SKM-1 treated with dmso at 0.1 percent for 144 hours (cell line): Measurements from ENCODE around the gene TMEM154.

ENCODE experiments used
- DNase-seq: peaks from one replicate; lab custom pipeline; 2025; ENCODE audit not compliant: unreplicated experiment; lab: John Stamatoyannopoulos, UW

The TMEM154 gene

DNA sequence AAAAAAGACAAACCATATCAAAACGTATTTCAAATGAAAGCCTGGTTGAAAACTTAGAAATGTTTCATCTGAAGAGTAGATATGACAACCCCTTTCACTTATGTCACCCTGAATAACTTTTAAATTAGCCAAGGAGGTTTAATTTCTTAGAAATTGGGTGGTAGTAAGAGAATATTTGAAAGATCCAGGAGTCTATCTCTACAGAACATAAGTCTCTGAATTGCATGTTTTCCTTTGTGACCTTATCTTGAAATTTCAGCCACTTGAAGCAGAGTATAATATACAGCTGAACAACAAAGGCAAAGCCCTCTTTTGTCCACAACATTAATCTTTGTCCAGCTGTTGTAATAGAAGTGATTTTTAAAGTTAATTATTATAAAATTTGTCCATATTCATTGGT is 49.5 kb downstream of the TMEM154 start:
- no peak for DNase-seq

DNA sequence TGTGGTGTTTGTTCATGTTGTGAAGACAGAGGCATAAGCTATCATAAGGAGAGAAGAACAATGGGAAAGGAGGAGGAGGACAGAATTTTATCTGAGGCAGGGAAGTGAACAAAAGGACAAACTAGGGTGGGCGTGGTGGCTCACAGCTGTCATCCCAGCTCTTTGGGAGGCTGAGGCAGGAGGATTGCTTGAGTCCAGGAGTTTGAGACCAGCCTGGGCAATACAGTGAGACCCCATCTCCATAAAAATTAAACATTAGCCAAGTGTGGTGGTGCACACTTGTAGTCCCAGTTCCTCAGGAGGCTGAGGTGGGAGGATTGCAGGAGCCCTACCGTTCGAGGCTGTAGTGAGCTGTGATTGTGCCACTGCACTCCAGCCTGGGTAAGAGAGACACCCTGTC is 49.9 kb downstream of the TMEM154 start:
- no peak for DNase-seq

DNA sequence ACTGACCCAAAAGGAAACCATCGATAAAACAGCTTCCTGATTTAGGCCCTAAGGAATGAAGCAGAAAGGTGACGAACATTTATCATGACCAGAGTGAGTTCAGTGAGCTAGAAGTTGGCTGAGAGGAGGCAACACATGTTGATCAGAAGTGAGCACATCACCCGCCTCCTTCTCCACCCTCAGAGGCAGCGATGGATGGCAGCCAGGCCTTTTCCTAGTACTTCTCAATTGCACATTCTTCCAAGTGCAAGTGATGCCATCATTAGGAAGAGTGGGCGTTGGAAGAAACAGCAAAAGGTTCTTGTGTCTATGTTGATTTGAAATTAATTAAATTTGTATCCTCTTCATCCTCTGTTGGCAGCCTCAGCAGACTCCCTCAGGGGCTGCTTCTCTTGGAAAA is 51.7 kb downstream of the TMEM154 start:
- no peak for DNase-seq

DNA sequence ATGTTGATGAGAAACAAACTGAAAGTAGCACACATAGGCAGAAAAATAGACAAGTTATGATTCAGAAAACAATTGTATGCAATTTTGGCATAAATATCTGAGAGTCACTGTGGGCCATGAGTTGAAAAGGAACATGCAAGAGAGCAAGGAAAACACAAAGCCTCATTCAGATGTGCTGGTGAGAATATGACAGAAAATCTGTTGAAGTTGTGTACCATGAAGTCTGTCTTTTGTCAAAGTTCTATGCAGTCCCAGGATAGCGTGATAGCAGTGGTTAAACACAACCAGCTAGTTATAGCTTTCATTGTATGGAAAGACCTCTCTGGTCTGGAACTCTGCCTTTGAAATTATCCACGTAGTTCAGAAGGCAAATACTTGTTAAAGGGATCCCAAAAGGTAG is 53.0 kb downstream of the TMEM154 start:
- DNase-seq: no peak

DNA sequence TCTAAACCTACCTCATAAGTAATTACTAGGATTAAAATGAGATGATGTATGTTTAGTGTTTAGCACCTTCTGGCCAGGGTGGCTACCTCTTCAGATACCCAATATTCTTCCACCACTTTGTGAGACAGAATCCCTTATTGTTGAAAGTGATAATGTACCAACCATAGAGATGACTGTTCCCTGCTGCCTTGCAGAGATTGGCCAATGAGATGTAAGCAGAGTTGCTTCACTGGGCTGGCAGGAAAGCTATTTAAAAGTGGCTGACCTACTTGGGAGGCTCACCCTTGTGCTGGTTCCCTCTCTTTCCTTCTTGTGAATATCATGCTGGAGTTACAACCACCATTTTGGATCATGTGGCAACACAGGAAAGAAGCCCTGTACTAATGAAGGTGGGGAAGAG is 58.9 kb downstream of the TMEM154 start:
- DNase-seq: no peak

DNA sequence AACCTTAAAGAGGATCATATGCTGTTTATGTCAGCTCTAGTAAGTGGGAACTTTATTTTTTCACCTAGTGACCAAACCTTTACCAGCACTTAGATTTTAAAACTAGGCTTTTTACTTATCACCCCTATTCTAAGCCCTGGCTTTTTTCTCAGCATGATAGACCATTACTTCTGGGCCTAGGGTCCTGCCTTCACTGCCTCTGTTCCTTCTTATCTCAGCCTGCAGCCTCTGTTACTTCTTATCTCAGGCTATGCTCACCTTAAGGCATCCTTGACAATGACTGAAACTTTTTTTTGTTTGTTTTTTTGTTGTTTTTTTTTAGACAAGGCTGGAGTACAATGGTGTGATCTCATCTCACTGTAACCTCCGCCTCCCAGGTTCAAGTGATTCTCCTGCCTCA is 59.6 kb downstream of the TMEM154 start:
- no peak for DNase-seq

DNA sequence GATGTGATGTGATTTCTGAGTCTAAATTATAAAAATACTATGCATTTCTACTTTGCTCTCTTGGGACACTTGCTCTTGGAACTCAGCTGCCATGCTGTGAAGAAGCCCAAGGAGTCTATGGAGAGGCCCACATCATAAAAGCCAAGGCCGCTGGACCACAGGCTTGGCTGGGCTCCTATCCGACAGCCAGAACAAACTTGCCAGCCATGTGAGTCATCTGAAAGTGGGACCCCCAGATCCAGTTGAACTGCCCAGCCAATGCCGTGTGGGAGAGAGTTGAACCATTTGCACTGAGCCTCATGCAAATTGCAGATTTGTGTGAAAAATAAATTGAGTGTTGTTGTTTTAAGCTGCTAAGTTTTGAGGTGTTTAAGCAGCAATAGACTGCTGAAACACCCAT is 60.2 kb downstream of the TMEM154 start:
- DNase-seq: no peak

DNA sequence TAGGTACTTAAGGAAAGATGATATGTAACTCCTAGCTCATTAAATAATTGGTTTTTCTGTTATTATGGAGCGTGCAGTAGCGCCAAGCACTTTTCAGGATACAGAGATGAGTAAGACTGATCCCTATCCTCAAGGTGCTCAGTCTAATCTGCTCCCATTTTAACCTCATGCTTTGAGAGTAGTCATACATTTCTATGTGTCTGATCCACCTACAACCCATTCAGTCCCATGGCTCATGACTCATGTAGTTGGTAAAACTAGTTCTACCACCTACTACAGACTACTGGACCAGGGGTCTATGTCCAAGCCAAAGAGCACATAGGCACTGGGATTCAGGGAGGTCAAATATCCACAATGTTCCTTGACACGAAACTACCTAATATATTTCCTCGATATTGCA is 60.8 kb downstream of the TMEM154 start:
- DNase-seq: no peak

DNA sequence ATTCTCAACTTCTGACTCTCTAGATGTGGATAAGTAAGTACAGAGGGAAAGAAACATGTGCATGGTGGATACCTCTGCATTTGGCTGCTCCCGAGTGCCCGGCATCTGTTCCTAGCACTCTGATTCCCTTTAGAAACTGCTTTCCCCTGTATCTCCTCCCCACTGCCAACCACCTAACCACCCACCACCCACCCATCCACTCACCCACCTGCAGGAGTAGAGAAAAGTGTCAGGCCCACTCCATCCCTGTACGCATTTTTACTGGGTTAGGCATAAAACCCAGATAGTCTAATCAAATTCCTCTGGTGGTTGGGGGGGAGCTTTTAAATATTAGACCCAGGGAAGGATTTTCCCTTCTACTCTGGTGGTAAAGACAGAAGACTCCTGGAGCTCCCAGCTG is 63.0 kb downstream of the TMEM154 start:
- DNase-seq: no peak

DNA sequence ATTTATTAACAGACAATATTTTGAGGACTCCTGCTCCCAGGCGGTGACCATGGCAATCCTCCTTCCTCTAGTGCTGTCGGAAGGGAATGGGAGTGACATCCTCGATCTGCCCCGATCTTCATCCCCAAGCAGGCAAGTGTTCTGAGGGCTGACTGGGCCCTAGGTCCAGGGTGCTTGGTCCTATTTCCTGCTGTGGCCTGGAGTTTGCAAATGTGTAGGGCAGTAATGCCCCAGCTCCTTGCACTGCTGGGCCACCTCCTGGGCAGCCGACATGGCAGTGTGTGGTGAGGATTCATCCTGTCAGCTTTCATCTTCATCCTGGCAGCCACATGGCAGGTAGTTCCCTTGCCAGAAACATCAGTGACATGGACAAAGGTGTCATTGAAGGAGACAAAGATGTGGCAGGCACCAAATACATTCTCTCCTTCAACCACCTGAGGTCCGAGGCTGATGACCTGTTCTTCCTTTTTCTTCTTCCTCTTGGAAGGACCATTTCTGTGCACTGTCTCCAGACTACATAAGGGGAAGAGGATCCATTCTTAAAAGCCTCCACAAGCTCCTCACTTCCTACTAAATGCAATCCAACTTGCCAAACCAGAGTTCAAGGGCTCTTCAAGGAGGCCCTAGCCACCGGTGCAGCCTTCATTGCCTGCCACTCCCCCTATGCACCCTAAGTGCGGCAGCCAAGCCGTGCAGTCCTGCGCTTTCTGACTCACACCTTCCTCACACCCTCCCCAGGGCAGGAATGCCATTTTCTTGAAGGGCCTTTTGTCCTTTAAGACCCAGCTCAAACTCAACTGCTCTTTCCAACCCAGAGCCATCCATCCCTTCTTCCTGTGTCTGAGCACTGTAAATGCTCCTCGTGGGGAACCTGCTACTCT is 65.7 kb downstream of the TMEM154 start:
- DNase-seq: peak; percentile 25

DNA sequence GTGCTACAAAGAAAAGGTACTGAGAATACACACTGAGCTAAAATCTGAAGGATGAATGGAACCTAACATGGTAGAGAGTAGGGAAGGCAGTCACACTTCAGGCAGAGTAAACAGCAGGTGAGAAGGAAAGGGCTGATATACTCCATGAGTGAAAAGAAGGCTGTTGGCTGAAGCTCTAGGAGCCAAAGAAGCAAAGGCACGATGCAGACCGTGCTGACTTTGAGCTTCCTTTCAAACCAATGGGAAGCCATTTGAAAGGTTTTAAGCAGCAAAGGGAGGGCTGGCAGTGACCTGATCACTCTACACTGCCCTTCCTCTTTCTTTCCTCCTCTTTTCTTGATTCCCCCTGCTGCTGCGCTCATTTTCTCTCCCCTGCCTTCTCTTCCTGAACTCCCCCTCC is 66.4 kb downstream of the TMEM154 start:
- no peak for DNase-seq

DNA sequence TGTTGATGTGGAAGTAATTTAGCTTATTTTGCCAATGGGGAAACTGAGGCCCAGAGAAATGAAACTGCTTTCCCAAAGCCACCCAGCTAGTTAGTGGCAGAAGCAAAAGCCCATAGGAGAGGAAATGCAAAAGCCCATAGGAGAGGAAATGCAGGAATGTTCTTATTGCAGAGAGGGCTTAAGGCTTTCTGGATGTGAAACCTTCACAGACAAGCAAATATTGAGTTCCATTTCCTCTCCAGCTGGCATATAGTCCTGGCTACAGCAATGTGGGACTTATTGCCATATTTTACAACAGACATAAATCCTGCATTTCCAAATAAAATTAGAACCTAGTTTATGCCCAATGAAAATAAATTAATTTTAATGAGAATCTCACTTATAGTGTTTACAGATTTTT is 69.7 kb downstream of the TMEM154 start:
- DNase-seq: no peak

DNA sequence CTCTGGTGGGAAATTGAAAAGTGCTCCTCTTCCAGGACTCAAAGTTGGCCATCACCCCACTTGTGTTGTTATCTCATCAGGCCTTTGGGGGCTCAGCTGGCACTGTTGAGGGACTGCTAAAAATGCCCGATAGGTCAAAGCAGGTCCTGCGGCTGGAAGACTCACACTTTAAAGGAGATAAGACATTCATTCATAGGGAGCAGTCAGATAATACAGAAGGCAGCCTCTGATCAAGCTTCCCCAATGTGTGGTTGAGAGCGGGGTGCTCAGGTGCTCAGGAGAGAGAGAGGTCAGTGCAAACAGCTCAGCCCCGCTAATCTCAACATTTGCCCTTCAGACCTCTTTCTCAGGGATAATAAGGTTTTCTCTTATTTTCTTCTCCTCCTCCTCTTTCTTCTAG is 70.3 kb downstream of the TMEM154 start:
- no peak for DNase-seq

DNA sequence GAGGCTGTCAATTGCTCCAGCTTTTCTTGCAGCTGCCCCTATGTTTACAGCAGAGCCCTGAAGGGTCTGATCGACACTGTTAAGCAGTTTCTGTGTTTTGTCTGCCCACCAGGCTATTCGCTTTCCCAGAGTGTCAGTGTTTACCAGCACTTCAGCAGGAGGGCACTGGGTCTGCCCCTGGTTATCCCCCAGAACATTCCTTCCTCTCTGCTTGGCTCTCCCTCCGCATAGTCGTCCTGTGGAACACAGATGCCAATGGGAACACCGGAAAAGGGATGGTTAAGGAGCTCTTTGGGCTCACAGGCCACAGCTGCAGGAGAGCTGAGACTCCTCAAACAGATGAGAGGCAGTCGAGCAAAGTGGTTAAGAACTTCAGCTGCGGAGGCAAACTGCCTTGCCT is 72.6 kb downstream of the TMEM154 start:
- DNase-seq: no peak

DNA sequence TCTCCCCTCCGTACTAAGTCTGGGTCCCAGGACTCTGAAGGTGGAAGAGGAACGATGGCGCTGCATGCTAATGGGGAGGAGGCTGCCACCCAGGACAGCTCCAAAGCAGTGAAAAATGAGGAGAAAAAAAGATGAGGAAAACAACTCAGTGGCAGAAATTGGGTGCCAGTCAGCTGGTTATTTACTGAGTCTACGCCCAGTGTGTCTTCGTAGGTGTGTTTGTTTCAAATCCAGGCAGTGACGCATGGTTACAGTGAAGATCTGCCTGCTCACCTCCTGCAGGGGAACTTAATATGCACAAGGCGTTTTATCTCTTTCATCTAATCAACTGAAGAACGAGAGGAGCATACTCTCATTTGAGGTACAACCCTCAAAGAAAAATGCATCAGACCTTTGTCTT is 73.0 kb downstream of the TMEM154 start:
- no peak for DNase-seq

DNA sequence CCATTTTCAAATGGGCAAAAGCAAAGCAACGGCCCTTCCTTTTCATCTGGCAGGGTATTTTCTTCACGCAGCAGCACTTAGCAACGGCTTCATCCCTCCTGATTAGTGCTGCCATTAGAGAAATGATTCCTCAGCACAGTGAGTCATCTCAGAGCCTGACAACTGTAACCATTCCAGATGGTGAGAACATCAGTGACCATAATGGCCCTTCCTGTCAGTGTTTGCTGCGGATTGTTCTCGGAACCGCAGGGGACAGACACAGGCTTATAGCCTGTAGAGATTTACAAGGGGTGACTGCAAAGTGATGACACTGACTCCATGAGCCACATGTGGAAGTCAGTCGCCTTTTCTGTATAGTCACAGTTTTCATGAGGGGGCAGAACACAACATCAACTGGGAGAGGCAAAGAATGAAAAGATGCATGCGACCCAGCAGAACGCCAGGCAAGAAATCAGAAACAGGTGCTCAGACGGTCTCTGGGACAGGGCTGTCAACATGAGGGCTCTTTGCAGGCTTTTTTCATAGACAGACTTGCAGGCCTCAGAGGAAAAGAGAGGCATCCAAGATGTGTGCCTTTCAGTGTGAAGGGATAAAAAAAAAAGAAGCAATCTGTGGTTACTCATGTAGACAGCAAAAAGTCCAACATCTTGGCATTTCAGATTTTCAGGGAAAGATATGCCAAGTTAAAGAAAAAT is 74.0 kb downstream of the TMEM154 start:
- no peak for DNase-seq

DNA sequence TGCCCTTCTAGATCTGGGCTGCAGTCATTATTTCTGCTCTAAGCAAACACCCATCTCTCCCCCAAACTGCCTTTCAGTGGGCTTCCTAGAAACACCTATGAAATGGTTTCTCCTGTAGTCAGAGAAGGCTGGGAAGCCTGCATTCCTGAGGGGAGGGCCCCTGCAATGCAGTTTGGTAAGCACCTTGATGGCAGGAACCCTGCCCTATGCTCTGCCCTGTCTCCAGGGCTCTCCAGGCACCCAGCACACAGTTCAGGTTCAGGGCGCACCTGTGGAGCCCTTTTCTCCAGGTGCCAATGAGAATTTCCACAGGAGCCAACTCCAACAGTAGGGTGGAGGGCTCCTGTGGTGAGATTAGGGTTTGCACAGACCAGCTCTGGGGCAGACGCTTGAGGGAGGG is 74.8 kb downstream of the TMEM154 start:
- DNase-seq: no peak

DNA sequence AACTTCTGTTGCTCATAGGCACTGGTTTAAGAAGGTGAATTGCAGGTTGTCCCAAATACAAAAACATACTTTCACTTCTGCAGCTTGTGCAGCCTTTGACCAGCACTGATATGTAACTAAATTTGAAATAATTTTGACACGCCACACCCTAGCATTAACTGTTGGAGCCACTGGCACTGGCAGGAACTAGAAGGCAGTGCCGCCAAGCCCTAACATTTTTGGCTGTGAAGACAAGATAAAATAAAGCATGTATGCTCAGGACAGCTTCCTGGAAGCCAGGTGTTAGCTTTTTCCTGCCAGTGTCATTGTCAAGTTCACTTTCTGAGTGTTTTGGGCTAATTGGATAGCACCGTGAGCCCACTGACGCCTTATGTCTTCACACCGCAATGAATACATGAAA is 78.6 kb downstream of the TMEM154 start:
- no peak for DNase-seq

DNA sequence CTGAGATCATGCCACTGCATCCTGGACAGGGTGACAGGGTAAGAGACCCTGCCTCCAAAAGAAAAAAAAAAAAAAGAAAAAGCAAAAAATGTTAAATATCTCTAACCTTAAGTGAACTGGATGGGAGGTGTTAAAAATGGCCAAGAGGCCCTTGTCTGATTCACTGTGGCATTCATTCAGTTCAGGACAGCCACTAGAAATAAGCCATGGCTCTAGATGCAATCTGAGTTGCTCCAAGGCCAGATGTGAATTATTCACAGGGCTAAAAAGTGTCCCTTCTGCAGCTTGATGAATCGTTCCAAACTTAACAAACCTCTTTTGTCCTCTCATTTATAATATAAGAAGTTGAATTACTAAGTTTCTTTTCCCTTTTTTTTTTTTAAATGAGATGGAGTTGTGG is 80.2 kb downstream of the TMEM154 start:
- DNase-seq: no peak

DNA sequence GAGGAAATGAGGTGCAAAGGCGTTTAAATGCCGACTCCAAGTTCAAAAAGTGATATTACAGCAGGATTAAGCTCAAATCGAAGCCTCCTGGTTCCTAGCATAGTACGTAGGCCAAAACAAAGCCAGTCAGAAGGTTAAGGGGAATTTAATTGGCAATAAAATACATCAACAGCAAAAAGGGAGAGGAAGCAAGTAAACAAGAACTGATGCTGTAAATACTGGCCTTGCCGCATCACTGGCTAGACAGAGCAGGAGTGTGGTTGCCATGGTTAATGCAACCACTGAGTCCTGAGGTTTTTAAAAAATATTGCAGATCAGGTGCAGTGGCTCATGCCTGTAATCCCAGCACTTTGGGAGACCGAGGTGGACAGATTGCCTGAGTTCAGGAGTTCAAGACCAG is 80.7 kb downstream of the TMEM154 start:
- no peak for DNase-seq

DNA sequence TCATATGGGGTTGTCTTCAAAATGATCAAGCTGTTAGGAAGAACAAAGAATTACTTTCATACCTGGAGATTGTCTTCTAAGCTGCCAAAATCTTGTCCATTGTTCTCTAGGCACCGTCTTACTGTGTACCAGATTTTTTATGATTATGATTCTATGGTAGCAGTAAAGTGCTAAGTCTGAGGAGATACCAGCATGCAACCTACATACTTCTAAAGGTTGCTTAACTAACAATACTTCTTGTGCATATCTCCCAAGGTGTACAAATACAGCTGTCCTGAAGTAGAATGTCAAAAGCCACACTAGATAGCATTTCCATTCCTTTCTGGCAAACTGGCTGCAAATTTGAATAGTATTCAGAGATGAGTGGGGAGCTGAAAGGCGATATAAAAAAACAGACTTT is 81.3 kb downstream of the TMEM154 start:
- DNase-seq: no peak
